SK-N-MC (cell line): ENCODE data around the gene HTD2.

Experiments
- DNase-seq: peaks from one replicate; pipeline ENCODE4 v3.0.0-alpha.2; 2011; ENCODE audit warnings: low read depth, low spot score
- H3K27ac ChIP-seq: fragments of 200-600 bp; sonication (generic); 2 replicates; pipeline ENCODE4 v1.5.1; 2016; ENCODE audit warnings: mixed run types
- H3K36me3 ChIP-seq: fragments of 200-600 bp; sonication (generic); 2 replicates; pipeline ENCODE4 v1.6.1; 2017; ENCODE audit warnings: antibody characterized with exemption, low read length, mixed read lengths; ENCODE audit not compliant: insufficient read depth
- H3K4me3 ChIP-seq: fragments of 200-600 bp; sonication (generic); 2 replicates; pipeline ENCODE4 v1.5.1; 2016
- H3K9ac ChIP-seq: fragments of 200-600 bp; sonication (generic); 2 replicates; pipeline ENCODE4 v1.8.0; 2017; ENCODE audit warnings: mixed run types, mixed read lengths; ENCODE audit not compliant: insufficient read length
- H3K9me3 ChIP-seq: fragments of 200-600 bp; sonication (generic); 2 replicates; pipeline ENCODE4 v1.6.1; 2017; ENCODE audit warnings: low read depth, mild to moderate bottlenecking, antibody characterized with exemption, low read length, moderate library complexity, mixed read lengths
- EZH2 ChIP-seq: fragments of 200-600 bp; sonication (generic); IDR thresholded peaks from one replicate; pipeline ENCODE4 v1.6.1; 2017; ENCODE audit warnings: antibody characterized with exemption
- FOXP2 ChIP-seq: optimal IDR thresholded peaks from 2 replicates; pipeline ENCODE3; 2011; ENCODE audit warnings: mild to moderate bottlenecking, moderate library complexity; ENCODE audit not compliant: insufficient read depth; ENCODE audit errors: extremely low read length, control extremely low read depth
- POLR2AphosphoS5 ChIP-seq: IDR thresholded peaks from 2 replicates; pipeline ENCODE4 v1.6.1; 2012; ENCODE audit warnings: mild to moderate bottlenecking, low read depth, low read length, borderline replicate concordance

The HTD2 gene

DNA sequence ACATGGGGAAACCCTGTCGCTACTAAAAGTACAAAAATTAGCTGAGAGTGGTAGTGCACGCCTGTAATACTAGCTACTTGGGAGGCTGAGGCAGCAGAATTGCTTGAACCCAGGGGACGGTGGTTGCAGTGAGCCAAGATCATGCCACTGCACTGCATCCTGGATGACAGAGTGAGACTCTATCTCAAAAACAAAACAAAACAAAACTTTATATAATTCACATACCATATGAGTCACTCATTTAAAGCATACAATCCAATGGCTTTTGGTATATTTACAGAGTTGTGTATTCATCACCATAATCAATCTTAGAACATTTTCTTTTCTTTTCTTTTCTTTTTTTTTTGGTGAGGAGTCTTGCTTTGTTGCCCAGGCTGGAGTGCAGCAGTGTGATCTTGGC lies 35.1 kb downstream of the HTD2 start:
- TF ChIP-seq EZH2 (no peak), FOXP2 (no peak), POLR2AphosphoS5 (no peak)

DNA sequence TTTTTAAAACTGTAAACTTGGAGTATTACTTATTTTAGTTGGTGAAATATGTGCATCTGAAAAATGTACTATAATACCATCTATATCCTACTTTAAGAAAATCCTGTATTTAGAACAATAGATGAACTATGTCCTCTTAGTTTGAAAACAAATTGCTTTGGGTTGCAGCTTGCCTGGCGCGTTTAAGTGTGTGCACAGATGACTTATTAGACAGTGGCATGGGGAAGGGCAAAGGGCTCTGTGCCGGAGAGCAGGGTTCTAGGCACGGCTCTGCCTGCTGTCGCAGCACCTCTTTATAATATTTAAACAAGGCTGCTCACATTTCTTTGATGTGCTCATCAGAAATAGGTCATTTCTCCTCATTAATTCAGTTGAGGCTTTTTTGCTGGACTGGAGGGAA lies 36.4 kb downstream of the HTD2 start:
- DNase-seq: no peak
- Histone ChIP-seq H3K36me3 (no peaks in the 10 kb centered on the region), H3K9me3 (no peaks in the 10 kb centered on the region), H3K9ac (no peak overlapping the region), H3K4me3 (no peak overlapping the region), H3K27ac (no peak overlapping the region)
- TF ChIP-seq POLR2AphosphoS5: no peak

More for the DNA sequence above, 35.1 kb downstream of the HTD2 start:
- Histone ChIP-seq H3K9me3 (no peaks in the 10 kb centered on the region), H3K9ac (no peak overlapping the region), H3K27ac (no peak overlapping the region), H3K36me3 (no peaks in the 10 kb centered on the region), H3K4me3 (no peak overlapping the region)
- DNase-seq: no peak

DNA sequence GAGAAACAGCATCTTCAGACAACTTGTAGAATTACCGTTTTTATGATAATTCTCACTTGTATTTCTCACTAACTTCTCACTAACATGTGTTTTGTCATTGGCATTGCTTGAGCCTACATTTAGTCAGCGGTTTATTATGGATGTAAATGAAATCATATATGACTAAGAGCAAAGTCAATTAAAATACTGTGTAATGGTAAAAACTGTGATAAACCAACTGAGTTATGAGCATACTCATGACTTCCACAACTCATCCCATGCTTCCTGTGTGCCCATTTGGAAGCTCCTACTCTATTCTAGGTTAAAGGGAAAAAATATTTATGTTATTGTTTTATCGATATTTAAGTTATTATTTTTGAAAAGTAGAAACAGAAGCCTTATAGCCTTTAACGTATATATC lies 39.1 kb downstream of the HTD2 start:
- no peaks in the 10 kb centered on the region for H3K36me3 ChIP-seq
- H3K27ac ChIP-seq: no peak overlapping the region
- DNase-seq: no peak
- H3K9me3 ChIP-seq: no peaks in the 10 kb centered on the region
- TF ChIP-seq EZH2 (no peak), FOXP2 (no peak), POLR2AphosphoS5 (no peak)
- no peak overlapping the region for H3K4me3 ChIP-seq
- no peak overlapping the region for H3K9ac ChIP-seq

DNA sequence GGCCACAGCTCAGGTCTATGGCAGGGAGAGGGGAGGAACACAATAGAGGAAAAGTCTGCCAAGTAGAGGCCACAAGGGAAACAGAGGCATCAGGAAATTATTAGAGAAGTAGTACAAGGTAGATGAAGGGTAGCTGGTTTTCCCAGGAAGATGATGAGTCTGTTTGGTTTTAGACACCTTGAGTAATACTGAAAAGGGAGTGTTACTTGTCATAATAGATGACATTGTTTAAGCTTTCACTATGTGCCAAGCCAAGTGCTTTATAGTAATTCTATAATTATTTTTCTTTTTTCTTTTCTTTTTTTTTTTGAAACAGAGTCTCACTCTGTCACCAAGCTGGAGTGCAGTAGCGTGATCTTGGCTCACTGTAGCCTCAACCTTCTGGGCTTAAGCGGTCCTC lies 40.0 kb downstream of the HTD2 start:
- Histone ChIP-seq H3K9me3 (no peaks in the 10 kb centered on the region), H3K36me3 (no peaks in the 10 kb centered on the region), H3K27ac (no peak overlapping the region), H3K9ac (no peak overlapping the region), H3K4me3 (no peak overlapping the region)
- TF ChIP-seq FOXP2: no peak
- no peak for TF ChIP-seq EZH2
- TF ChIP-seq POLR2AphosphoS5: no peak
- no peak for DNase-seq

GRCh38 chr3:58347984-58348383 lies 41.7 kb downstream of the HTD2 start:
- no peak overlapping the region for H3K9ac ChIP-seq
- no peak overlapping the region for H3K27ac ChIP-seq
- TF ChIP-seq EZH2 (no peak), FOXP2 (no peak), POLR2AphosphoS5 (no peak)
- H3K4me3 ChIP-seq: no peak overlapping the region
- no peaks in the 10 kb centered on the region for H3K36me3 ChIP-seq
- DNase-seq: no peak
- H3K9me3 ChIP-seq: no peaks in the 10 kb centered on the region

DNA sequence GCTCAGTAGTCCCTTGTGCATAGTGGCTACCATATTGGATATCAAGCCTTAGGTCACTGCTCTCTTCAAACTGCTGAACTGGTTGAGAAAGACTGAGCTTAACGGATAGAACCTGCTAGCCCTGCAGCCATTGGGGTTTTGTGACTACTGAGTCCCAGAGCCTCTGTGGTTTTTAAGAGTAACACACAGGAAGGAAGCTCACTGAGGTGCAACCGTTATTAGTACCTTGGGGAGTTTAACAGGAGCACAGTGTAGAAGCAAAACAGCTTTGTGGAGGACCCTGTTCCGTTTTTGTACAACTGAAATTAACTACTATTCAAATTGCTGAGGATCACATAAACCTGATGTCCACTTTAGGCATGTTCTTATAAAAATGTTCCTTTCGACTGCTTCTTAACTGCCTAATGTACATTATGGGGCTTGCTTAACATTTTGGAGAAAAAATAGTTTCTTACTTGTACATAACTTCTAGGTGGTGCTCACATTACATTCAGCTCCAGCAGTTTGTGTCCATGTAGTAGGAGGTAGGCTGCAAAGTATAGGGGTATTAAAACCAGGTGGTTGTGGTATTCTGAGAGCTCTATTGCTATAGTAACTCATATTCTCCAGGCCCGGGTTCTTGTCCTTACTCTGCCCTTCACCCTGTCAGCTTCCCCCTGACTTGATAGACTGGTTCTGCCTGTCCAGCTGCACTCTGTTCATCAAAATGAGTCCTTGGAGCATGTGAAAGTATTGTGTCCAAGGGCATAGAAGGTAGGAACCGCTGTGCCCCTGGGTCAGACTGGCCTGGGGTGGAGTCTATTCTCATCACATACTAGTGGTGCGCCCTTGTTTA lies 43.7 kb downstream of the HTD2 start:
- no peak for DNase-seq
- Histone ChIP-seq H3K9ac (no peak overlapping the region), H3K36me3 (no peaks in the 10 kb centered on the region), H3K9me3 (no peaks in the 10 kb centered on the region), H3K27ac (no peak overlapping the region), H3K4me3 (no peak overlapping the region)
- no peak for TF ChIP-seq EZH2
- TF ChIP-seq FOXP2: no peak
- TF ChIP-seq POLR2AphosphoS5: no peak

GRCh38 chr3:58350627-58351013 lies 44.3 kb downstream of the HTD2 start:
- Histone ChIP-seq H3K36me3 (no peaks in the 10 kb centered on the region), H3K27ac (no peak overlapping the region), H3K4me3 (no peak overlapping the region), H3K9ac (no peak overlapping the region), H3K9me3 (no peaks in the 10 kb centered on the region)
- DNase-seq: no peak
- TF ChIP-seq FOXP2: no peak

DNA sequence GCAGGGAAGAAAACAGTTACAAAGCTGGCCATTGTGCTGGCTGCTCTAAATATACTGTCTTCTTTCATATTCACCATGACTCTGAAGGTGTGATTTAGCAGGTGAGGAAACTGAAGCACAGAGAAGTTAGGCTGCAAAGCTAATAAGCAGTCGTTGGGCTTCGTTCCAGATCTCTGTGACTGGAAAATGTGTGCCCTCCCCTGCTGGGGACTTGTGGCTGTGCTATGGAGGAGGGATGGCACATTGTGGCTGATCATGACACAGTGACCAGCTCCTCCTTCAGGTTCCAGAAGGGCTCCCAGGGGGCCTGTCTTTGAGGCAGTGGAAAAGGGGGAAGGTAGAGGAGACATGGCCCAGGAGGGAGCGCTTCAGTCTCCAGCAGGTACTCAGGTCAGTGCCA lies 45.6 kb downstream of the HTD2 start:
- H3K27ac ChIP-seq: no peak overlapping the region

GRCh38 chr3:58352626-58353025 lies 46.3 kb downstream of the HTD2 start:
- Histone ChIP-seq H3K9me3 (no peaks in the 10 kb centered on the region), H3K36me3 (no peaks in the 10 kb centered on the region), H3K27ac (no peak overlapping the region), H3K4me3 (no peak overlapping the region), H3K9ac (no peak overlapping the region)
- no peak for DNase-seq
- TF ChIP-seq FOXP2: no peak

More for the DNA sequence above, 45.6 kb downstream of the HTD2 start:
- TF ChIP-seq EZH2 (no peak), FOXP2 (no peak), POLR2AphosphoS5 (no peak)
- H3K9ac ChIP-seq: no peak overlapping the region
- H3K9me3 ChIP-seq: no peaks in the 10 kb centered on the region
- no peak overlapping the region for H3K4me3 ChIP-seq
- H3K36me3 ChIP-seq: no peaks in the 10 kb centered on the region
- DNase-seq: no peak
